Activated T-cell treated with anti-CD3 and anti-CD28 coated beads for 24 hours (primary cell): ENCODE measurements around the gene BACE2.
"Not testable (repeated sequence)": the region's sequence is repeated elsewhere in the genome, so short reads cannot be mapped to it uniquely, and the experiment has no call there.

Experiments used
- DNase-seq: peaks from one replicate; pipeline ENCODE4 v3.0.0-alpha.2; 2020; ENCODE audit warnings: low read depth

BACE2 gene

GRCh38 chr21:41240040-41240439 lies 72.1 kb downstream of the BACE2 start:
- DNase-seq: no peak

- no peak for DNase-seq
These were observed 73.4 kb downstream of the BACE2 start for GRCh38 chr21:41241341-41241740.

DNA sequence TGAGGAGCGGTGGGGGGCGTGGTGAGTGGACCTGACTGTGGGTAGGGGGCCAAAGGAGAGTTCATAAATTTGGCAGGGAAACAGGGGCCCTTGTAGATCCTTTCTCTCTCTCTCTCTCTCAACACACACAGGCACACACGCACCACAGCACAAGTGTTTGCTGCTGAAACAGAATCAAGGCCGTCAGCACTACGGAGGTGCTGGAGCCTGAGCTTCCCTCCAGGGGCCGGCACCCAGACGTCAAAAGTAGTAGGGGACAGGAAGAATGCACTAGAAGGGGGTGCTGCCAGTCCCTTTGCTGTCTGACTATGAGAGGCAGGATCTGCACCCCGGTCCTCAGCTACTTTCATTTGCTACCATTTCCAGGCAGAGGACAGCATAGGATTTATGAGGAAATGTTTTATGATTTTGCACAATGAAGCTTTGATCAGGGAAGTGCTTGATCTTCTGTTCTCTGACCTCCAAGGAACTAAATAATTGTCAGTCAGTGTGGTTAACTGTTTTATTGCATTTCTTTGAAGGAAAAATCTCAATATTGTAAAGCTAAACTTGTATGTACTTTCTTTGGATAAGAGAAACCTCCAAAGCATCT lies 74.4 kb downstream of the BACE2 start:
- DNase-seq: no peak

DNA sequence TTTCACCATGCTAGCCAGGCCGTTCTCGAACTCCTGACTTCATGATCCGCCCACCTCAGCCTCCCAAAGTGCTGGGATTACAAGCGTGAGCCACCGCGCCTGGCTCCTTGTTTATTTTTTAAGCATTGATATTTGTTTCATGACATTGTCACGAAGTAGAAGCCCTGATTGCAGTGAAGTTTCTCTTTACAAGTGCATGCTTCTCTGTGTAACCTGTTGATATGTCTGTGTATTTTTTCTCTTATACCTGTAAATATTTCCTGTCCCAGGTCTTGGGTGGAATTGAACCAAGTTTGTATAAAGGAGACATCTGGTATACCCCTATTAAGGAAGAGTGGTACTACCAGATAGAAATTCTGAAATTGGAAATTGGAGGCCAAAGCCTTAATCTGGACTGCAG lies 75.1 kb downstream of the BACE2 start:
- DNase-seq: no peak

DNA sequence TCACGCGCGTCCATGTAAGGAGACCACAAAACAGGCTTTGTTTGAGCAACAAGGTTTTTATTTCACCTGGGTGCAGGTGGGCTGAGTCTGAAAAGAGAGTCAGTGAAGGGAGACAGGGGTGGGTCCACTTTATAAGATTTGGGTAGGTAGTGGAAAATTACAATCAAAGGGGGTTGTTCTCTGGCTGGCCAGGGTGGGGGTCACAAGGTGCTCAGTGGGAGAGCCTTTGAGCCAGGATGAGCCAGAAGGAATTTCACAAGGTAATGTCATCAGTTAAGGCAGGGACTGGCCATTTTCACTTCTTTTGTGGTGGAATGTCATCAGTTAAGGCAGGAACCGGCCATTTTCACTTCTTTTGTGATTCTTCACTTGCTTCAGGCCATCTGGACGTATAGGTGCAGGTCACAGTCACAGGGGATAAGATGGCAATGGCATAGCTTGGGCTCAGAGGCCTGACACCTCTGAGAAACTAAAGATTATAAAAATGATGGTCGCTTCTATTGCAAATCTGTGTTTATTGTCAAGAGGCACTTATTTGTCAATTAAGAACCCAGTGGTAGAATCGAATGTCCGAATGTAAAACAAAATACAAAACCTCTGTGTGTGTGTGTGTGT lies 76.4 kb downstream of the BACE2 start:
- not testable (repeated sequence) for DNase-seq

GRCh38 chr21:41245509-41246135 lies 77.7 kb downstream of the BACE2 start:
- no peak for DNase-seq

- no peak for DNase-seq
These were observed 78.8 kb downstream of the BACE2 start for GRCh38 chr21:41246808-41247207.

DNA sequence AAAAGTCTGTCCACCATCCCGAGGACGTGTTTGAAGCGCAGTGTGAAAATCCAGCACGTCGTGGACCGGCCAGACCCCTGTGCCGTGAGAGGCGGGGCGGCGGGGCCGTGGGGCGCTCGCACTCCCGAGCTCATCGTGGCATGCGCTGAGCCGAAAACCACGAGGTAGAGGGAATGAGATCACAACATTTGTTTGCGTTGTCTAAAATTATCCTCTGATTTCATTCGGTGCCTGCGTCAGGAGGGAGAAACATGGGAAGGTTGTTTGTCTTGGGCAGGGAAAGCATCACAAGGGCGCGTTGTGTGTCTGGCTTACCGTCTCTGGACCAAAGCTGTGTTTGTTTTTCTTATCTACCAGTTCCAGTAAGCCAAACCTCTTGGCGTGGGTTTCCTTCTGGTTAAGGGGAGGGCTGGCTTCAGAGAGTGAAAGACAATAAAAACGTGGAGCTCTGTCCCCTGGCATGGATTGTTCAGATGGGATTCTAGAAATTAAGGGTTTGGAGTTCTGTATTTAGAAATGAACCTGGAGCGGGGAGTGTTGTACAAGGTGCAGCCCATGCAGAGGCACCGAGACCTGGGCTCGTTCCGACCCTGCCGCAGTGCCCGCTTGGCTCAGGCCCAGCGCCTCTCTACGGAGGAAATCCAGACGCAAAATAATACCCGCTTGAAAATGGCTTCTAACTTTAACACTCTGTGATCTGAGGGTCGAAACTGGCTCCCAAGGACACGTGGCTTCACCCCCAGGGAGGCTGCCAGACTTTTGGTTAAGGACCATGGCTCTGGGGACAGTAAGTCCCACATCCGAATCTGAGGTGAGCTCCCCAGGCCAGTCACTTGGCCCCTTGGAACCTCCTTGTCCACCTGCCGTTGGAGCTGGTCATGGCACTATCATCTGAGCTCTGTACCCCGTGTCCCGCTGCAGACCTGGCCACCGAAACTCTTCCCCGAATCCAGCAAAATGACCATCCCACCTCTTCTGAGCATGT lies 79.9 kb downstream of the BACE2 start:
- no peak for DNase-seq

- no peak for DNase-seq
These were observed 81.5 kb downstream of the BACE2 start for GRCh38 chr21:41249476-41249875.

- DNase-seq: no peak
These were observed 82.6 kb downstream of the BACE2 start for GRCh38 chr21:41250519-41250918.

DNA sequence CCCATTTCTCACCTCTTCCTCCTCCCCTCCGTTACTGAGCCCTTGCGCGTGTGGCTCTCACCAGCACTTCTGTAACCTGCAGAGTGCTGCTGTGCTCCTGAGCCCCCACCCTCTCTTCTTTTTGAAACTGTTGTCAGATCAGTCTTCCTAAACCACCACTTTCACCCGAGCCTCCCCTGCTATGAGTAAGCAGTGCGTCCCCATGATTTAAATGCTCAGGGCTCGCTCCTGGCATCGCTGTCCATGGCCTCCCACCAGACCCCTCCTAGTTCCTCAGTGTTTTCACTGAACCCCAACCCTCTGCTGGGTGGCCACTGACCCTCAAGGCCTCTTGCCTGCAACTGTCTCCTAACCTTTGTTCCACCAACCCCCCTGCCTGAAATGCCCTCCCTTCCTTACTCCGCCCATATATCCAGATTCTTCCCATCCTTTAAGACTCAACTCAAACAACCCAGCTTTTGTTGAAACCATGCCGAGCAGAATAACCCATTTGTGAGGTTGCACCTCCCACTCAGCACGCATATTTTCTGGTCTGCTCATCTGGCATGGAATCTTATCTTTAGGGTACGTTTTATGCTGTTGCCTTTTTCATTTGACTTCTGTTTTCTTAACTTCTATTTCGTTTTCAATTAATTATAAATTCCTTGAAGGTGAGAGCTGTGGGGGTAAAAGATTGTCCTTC lies 84.1 kb downstream of the BACE2 start:
- no peak for DNase-seq

GRCh38 chr21:41254090-41254700 lies 86.2 kb downstream of the BACE2 start:
- DNase-seq: no peak

GRCh38 chr21:41255190-41255589 lies 87.2 kb downstream of the BACE2 start:
- no peak for DNase-seq

GRCh38 chr21:41256231-41256630 lies 88.3 kb downstream of the BACE2 start:
- not testable (repeated sequence) for DNase-seq

- no peak for DNase-seq
These were observed 89.1 kb downstream of the BACE2 start for GRCh38 chr21:41256771-41257702.

DNA sequence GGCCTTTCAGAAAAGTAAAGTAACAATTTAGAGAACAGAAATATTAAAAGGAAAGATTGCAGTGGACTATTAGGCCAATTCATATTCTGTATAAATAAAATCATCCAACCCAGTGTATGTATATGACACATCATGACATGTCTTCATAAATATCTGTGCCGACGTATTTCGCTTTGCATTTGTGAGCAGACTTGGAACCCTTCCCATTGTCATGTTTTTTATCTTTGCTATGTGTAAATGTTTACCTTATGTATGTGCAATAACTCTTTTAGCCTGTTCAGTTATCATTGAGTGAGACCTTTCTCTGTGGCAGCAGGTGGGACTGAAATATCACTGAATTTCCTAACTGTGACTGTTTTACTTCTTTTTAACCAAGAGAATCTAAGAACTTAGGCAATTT lies 90.7 kb downstream of the BACE2 start:
- DNase-seq: no peak

- DNase-seq: no peak
These were observed 92.5 kb downstream of the BACE2 start for GRCh38 chr21:41260428-41260827.

DNA sequence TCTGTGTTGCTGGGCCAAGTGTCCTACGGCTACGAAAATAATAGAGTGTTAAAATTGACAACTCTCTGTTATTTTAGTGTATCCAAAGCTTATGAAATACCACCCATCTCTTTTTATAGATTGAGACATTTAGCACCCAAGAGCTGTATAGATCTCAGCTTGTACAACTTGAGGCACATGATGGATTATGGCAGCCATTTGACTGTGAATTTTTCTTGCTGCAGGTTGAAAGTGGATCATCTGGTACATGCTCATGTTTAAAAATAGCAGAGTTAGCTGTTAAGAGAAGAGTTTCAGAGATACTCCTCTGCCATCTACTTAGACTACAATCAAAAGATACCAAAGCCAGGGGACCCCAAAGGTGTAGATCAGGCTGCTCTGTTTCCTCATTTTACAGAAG lies 99.4 kb downstream of the BACE2 start:
- DNase-seq: no peak

DNA sequence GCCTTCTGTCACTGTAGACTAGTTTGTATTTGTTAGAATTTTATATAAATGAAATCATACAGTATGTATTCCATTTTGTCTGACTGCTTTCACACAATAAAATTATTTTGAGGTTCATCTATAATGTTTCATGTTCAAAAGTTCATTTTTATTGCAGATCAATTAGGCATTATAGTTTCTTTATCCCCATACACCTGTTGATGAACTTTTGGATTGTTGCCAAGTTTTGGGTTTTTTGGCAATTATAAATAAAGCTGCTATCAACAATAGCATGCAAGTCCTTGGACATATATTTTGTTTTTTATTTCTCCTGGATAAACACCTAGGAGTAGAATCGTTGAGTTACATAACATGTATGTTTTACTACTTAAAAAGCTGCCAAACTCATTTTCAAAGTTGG lies 101.6 kb downstream of the BACE2 start:
- DNase-seq: no peak

- DNase-seq: no peak
These were observed 109.2 kb downstream of the BACE2 start for GRCh38 chr21:41277196-41277595.
